Smooth muscle cell (in vitro differentiated cells): ENCODE results near the gene FAM185A. TPM values are rescaled to one million over a fixed set of nuclear protein-coding genes. Genes with fewer than 3 reads are reported as not detected.

Experiments used
- DNase-seq: peaks from one replicate; lab custom pipeline; 2025; ENCODE audit not compliant: unreplicated experiment; lab: John Stamatoyannopoulos, UW
- H2AFZ ChIP-seq: fragments of 200-600 bp; sonication (generic); 2 replicates; pipeline ENCODE4 v1.6.0; 2016; ENCODE audit warnings: antibody characterized with exemption, low read depth, mild to moderate bottlenecking
- H3F3A ChIP-seq: fragments of 200-600 bp; sonication (generic); 2 replicates; pipeline ENCODE4 v1.6.0; 2017; ENCODE audit warnings: antibody characterized with exemption, low read depth
- H3K27ac ChIP-seq: fragments of 200-600 bp; sonication (generic); 2 replicates; pipeline ENCODE4 v1.5.1; 2016; ENCODE audit warnings: low read depth, mild to moderate bottlenecking
- H3K27me3 ChIP-seq: fragments of 200-600 bp; sonication (generic); 2 replicates; pipeline ENCODE4 v1.6.1; 2016; ENCODE audit warnings: low read depth, mild to moderate bottlenecking
- H3K36me3 ChIP-seq: fragments of 200-600 bp; sonication (generic); 2 replicates; pipeline ENCODE4 v1.5.1; 2016; ENCODE audit warnings: low read depth
- H3K4me1 ChIP-seq: fragments of 200-600 bp; sonication (generic); 2 replicates; pipeline ENCODE4 v1.5.1; 2016; ENCODE audit warnings: low read depth
- H3K4me2 ChIP-seq: fragments of 200-600 bp; sonication (generic); 2 replicates; pipeline ENCODE4 v1.6.0; 2016; ENCODE audit warnings: mild to moderate bottlenecking
- H3K4me3 ChIP-seq: fragments of 200-600 bp; sonication (generic); 2 replicates; pipeline ENCODE4 v1.5.1; 2016; ENCODE audit warnings: mild to moderate bottlenecking
- H3K79me2 ChIP-seq: fragments of 200-600 bp; sonication (generic); 2 replicates; pipeline ENCODE4 v1.6.0; 2016; ENCODE audit warnings: low read depth, mild to moderate bottlenecking
- H3K9ac ChIP-seq: fragments of 200-600 bp; sonication (generic); 2 replicates; pipeline ENCODE4 v1.6.0; 2016; ENCODE audit warnings: low read depth
- H3K9me3 ChIP-seq: fragments of 200-600 bp; sonication (generic); replicated peaks from 2 replicates; pipeline ENCODE4 v1.5.1; 2016; ENCODE audit warnings: low read depth
- H4K20me1 ChIP-seq: fragments of 200-600 bp; sonication (generic); 2 replicates; pipeline ENCODE4 v1.6.0; 2016; ENCODE audit warnings: low read depth
- CTCF ChIP-seq: fragments of 200-600 bp; sonication (generic); IDR thresholded peaks from 2 replicates; pipeline ENCODE4 v1.5.1; 2017; ENCODE audit warnings: borderline replicate concordance, mild to moderate bottlenecking, antibody characterized with exemption; ENCODE audit not compliant: insufficient read depth, poor library complexity, severe bottlenecking
- WGBS: methylation state at CpG from one replicate; pipeline ENCODE4 v1.1.7; 2016; ENCODE audit warnings: low lambda C conversion rate; 5-methylcytosine and 5-hydroxymethylcytosine counted together
- polyA plus RNA-seq: library from polyadenylated mRNA; unstranded; fragments of >200 nt; fragmentation: Nextera tagmentation; extraction: Ambion mirVana; gene quantifications from 2 replicates; pipeline ENCODE4 v1.2.1, GENCODE V29; 2016
- total RNA-seq: library from RNA; depleted of rRNA; stranded (reverse); fragments of >200 nt; gene quantifications from 2 replicates; pipeline ENCODE4 v1.2.3, GENCODE V29; 2014

The FAM185A gene
- total and polyA plus RNA-seq, 2 experiments from 2014 or later = 2.0 to 5.3 TPM

- Histone ChIP-seq H3K4me2 (peak overlapping the region; percentile 42), H3K9me3 (no peaks in the 10 kb centered on the region), H3K79me2 (no peaks in the 10 kb centered on the region), H2AFZ (no peak overlapping the region), H3F3A (peaks cover 32% of the 10 kb centered on the region), H3K4me1 (peaks cover 12% of the 10 kb centered on the region), H4K20me1 (no peaks in the 10 kb centered on the region), H3K27me3 (no peaks in the 10 kb centered on the region), H3K4me3 (no peak overlapping the region), H3K27ac (peak overlapping the region; percentile 99), H3K9ac (peak overlapping the region; percentile 74), H3K36me3 (no peaks in the 10 kb centered on the region)
- no peak for TF ChIP-seq CTCF
- DNase-seq = no peak
- 37% methylated on average over 1 of the region's 1 CpG for WGBS
These were observed 85.7 kb downstream of the FAM185A start for GRCh38 chr7:102834466-102834865.

- no peaks in the 10 kb centered on the region for H3K27me3 ChIP-seq
- no peak overlapping the region for H3K4me3 ChIP-seq
- H2AFZ ChIP-seq = no peak overlapping the region
- 0% methylated on average over 1 of the region's 1 CpG for WGBS
- H3F3A ChIP-seq = peaks cover 32% of the 10 kb centered on the region
- H3K4me2 ChIP-seq = peak overlapping the region; percentile 69
- peaks cover 12% of the 10 kb centered on the region for H3K4me1 ChIP-seq
- peak overlapping the region; percentile 99 for H3K27ac ChIP-seq
- DNase-seq = no peak
- no peaks in the 10 kb centered on the region for H3K36me3 ChIP-seq
- no peaks in the 10 kb centered on the region for H3K79me2 ChIP-seq
- no peaks in the 10 kb centered on the region for H4K20me1 ChIP-seq
- no peak for TF ChIP-seq CTCF
- no peaks in the 10 kb centered on the region for H3K9me3 ChIP-seq
- peak overlapping the region; percentile 88 for H3K9ac ChIP-seq
These were observed 86.2 kb downstream of the FAM185A start for GRCh38 chr7:102834999-102835398.

GRCh38 chr7:102836191-102836919 lies 87.6 kb downstream of the FAM185A start:
- TF ChIP-seq CTCF = no peak
- Histone ChIP-seq H3K27ac (peak overlapping the region; percentile 99), H3K79me2 (no peaks in the 10 kb centered on the region), H4K20me1 (no peaks in the 10 kb centered on the region), H3K4me1 (peaks cover 12% of the 10 kb centered on the region), H3K9me3 (no peaks in the 10 kb centered on the region), H3K4me3 (no peak overlapping the region), H3K4me2 (peak overlapping the region; percentile 60), H3K36me3 (no peaks in the 10 kb centered on the region), H3K27me3 (no peaks in the 10 kb centered on the region), H2AFZ (no peak overlapping the region), H3K9ac (peak overlapping the region; percentile 88), H3F3A (peaks cover 32% of the 10 kb centered on the region)
- 19% methylated on average over 6 of the region's 6 CpGs for WGBS
- no peak for DNase-seq

GRCh38 chr7:102836977-102837376 lies 88.2 kb downstream of the FAM185A start:
- Histone ChIP-seq H4K20me1 (no peaks in the 10 kb centered on the region), H3K79me2 (no peaks in the 10 kb centered on the region), H3K9me3 (no peaks in the 10 kb centered on the region), H2AFZ (no peak overlapping the region), H3K4me1 (peaks cover 12% of the 10 kb centered on the region), H3K4me3 (no peak overlapping the region), H3K36me3 (no peaks in the 10 kb centered on the region), H3K27ac (peak overlapping the region; percentile 99), H3K9ac (peak overlapping the region; percentile 64), H3K27me3 (no peaks in the 10 kb centered on the region), H3K4me2 (peak overlapping the region; percentile 52), H3F3A (peaks cover 32% of the 10 kb centered on the region)
- no peak for TF ChIP-seq CTCF
- DNase-seq = no peak
- WGBS = 100% methylated on average over 1 of the region's 1 CpG
